GM12801 (cell line): ENCODE data around the gene ZNF791.

Source experiments
- CTCF ChIP-seq: IDR thresholded peaks from one replicate; pipeline ENCODE4 v1.5.1; 2011; ENCODE audit warnings: control low read depth; ENCODE audit not compliant: insufficient read length; ENCODE audit errors: extremely low read depth

Gene ZNF791

GRCh38 chr19:12665671-12666264 is 55.0 kb downstream of the ZNF791 start:
- TF ChIP-seq CTCF = no peak

- TF ChIP-seq CTCF = no peak
These were observed 55.7 kb downstream of the ZNF791 start, which contains the start of the genes MAN2B1 and WDR83 for GRCh38 chr19:12666265-12667048. TSS of gene MAN2B1 (minus strand) at chr19:12666742. CDS start at chr19:12666701, 41 bp downstream. TSS of gene WDR83 (plus strand) at chr19:12666807. CDS start at chr19:12669791, 2,984 bp downstream.

- TF ChIP-seq CTCF = no peak
These were observed 57.1 kb downstream of the ZNF791 start for GRCh38 chr19:12667731-12668302.

- no peak for TF ChIP-seq CTCF
These were observed 57.6 kb downstream of the ZNF791 start for GRCh38 chr19:12668346-12668745.

- TF ChIP-seq CTCF = no peak
These were observed 58.2 kb downstream of the ZNF791 start for GRCh38 chr19:12668932-12669269.

GRCh38 chr19:12669270-12670158 is 58.8 kb downstream of the ZNF791 start:
- TF ChIP-seq CTCF = no peak
